OCI-LY1 (cell line): Measurements from ENCODE around the gene BGN.

Experiments used
- H2AFZ ChIP-seq: fragments of 200-600 bp; sonication (generic), shearing (Covaris generic); 2 replicates; pipeline ENCODE4 v1.6.0; 2014; ENCODE audit warnings: antibody characterized with exemption, mild to moderate bottlenecking, low read length
- H3F3A ChIP-seq: fragments of 200-600 bp; sonication (generic), shearing (Covaris generic); 2 replicates; pipeline ENCODE4 v1.6.0; 2014; ENCODE audit warnings: mild to moderate bottlenecking, antibody characterized with exemption, low read length, moderate library complexity; ENCODE audit not compliant: insufficient read depth
- H3K27ac ChIP-seq: fragments of 200-600 bp; sonication (generic); 2 replicates; pipeline ENCODE4 v1.5.1; 2014; ENCODE audit warnings: low read length, mixed run types, mild to moderate bottlenecking, low read depth; ENCODE audit not compliant: poor library complexity, severe bottlenecking
- H3K27me3 ChIP-seq: fragments of 200-600 bp; sonication (generic); 2 replicates; pipeline ENCODE4 v1.6.0; 2014; ENCODE audit warnings: antibody characterized with exemption, mild to moderate bottlenecking, low read length, moderate library complexity; ENCODE audit not compliant: insufficient read depth
- H3K36me3 ChIP-seq: fragments of 200-600 bp; sonication (generic); 2 replicates; pipeline ENCODE4 v1.6.1; 2014; ENCODE audit warnings: mild to moderate bottlenecking, antibody characterized with exemption, low read length, moderate library complexity, mixed read lengths; ENCODE audit not compliant: insufficient read depth
- H3K4me1 ChIP-seq: fragments of 200-600 bp; sonication (generic); 2 replicates; pipeline ENCODE4 v1.5.1; 2014; ENCODE audit warnings: mild to moderate bottlenecking, low read length, moderate library complexity; ENCODE audit not compliant: insufficient read depth, severe bottlenecking
- H3K4me2 ChIP-seq: fragments of 200-600 bp; sonication (generic), shearing (Covaris generic); 2 replicates; pipeline ENCODE4 v1.6.1; 2014; ENCODE audit warnings: low read length
- H3K4me3 ChIP-seq: fragments of 200-600 bp; sonication (generic); 2 replicates; pipeline ENCODE4 v1.5.1; 2014; ENCODE audit warnings: low read length, low read depth, mild to moderate bottlenecking, mixed read lengths; ENCODE audit not compliant: poor library complexity, severe bottlenecking
- H3K79me2 ChIP-seq: fragments of 200-600 bp; shearing (Covaris generic); 2 replicates; pipeline ENCODE4 v1.6.1; 2016; ENCODE audit warnings: mixed run types, low read length, mixed read lengths; ENCODE audit not compliant: insufficient read depth
- H3K9ac ChIP-seq: fragments of 200-600 bp; sonication (generic), shearing (Covaris generic); 2 replicates; pipeline ENCODE4 v1.6.1; 2014; ENCODE audit warnings: mild to moderate bottlenecking, low read length, mixed read lengths
- H3K9me2 ChIP-seq: fragments of 200-600 bp; sonication (generic), shearing (Covaris generic); 2 replicates; pipeline ENCODE4 v1.6.1; 2014; ENCODE audit warnings: low read depth, mild to moderate bottlenecking, low read length, mixed read lengths
- H3K9me3 ChIP-seq: fragments of 200-600 bp; shearing (Covaris generic); 2 replicates; pipeline ENCODE4 v1.6.1; 2014; ENCODE audit warnings: low read length, mixed read lengths
- H4K20me1 ChIP-seq: fragments of 200-600 bp; sonication (generic), shearing (Covaris generic); 2 replicates; pipeline ENCODE4 v1.6.0; 2016; ENCODE audit warnings: mild to moderate bottlenecking, low read length; ENCODE audit not compliant: insufficient read depth
- CTCF ChIP-seq: fragments of 200-600 bp; sonication (generic), shearing (Covaris generic); IDR thresholded peaks from 2 replicates; pipeline ENCODE4 v1.5.1; 2017; ENCODE audit warnings: mild to moderate bottlenecking, antibody characterized with exemption, low read length, moderate library complexity, mixed read lengths
- EZH2 ChIP-seq: fragments of 200-600 bp; sonication (generic), shearing (Covaris generic); IDR thresholded peaks from 2 replicates; pipeline ENCODE4 v1.8.0; 2017; ENCODE audit warnings: borderline replicate concordance, mixed run types, mild to moderate bottlenecking, antibody characterized with exemption, low read length, moderate library complexity, mixed read lengths

Gene BGN

GRCh38 chrX:153448556-153449367, 46.0 kb upstream of the BGN start:
- no peaks in the 10 kb centered on the region for H3K9me3 ChIP-seq
- no peak for TF ChIP-seq CTCF
- TF ChIP-seq EZH2, result no peak

DNA sequence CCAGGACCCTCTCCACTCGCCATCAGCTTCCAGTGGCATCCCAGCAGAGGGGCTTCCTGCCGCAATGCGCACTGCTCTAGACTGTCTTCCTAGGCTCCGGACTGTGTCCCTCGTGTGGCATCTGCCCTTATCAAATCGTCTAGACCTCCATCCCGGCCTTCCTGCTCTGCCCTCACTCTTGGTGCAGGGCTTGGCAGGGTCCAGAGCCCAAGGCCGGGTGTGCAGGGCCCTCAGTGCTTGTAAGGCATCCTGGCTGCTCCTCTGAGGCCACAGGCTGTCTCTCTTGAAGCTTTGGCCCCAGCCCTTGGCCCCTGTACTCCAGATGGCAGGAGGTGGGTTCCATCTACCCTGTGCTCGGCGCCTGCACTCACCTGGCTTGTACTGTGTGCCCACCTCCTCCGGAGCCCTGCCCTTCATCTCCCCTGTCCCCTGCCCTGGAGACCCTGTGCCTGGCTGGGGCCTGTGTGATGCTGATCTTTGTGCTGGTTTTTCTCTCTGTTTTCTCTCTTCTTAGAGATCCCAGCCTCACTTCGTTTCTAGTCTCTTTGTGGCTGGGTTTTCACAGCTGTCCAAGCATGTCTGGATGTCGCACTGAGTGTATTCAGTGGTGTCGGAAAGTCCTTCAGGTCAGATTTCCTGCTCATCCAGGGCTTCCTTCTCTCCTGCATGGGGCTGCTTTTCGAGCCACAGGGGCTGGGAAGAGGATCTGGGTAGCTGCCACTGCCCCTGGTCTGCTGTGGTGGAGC, 45.2 kb upstream of the BGN start:
- H3K9ac ChIP-seq, result no peak overlapping the region
- H3K4me1 ChIP-seq, result no peaks in the 10 kb centered on the region
- H3K4me2 ChIP-seq, result no peak overlapping the region
- H3F3A ChIP-seq, result no peaks in the 10 kb centered on the region
- no peaks in the 10 kb centered on the region for H3K27me3 ChIP-seq
- H2AFZ ChIP-seq, result no peak overlapping the region
- TF ChIP-seq EZH2 (no peak), CTCF (no peak)
- no peaks in the 10 kb centered on the region; the same call in 1 of the 2 replicates for H3K36me3 ChIP-seq
- no peaks in the 10 kb centered on the region for H3K9me3 ChIP-seq
- no peaks in the 10 kb centered on the region for H3K79me2 ChIP-seq
- H3K4me3 ChIP-seq, result no peak overlapping the region
- H3K27ac ChIP-seq, result no peak overlapping the region
- H4K20me1 ChIP-seq, result no peaks in the 10 kb centered on the region
- H3K9me2 ChIP-seq, result no peaks in the 10 kb centered on the region

More at GRCh38 chrX:153448556-153449367, 46.0 kb upstream of the BGN start:
- H3K4me1 ChIP-seq, result no peaks in the 10 kb centered on the region
- no peaks in the 10 kb centered on the region for H4K20me1 ChIP-seq
- no peaks in the 10 kb centered on the region for H3K27me3 ChIP-seq
- H3K79me2 ChIP-seq, result no peaks in the 10 kb centered on the region
- no peak overlapping the region for H3K9ac ChIP-seq
- no peaks in the 10 kb centered on the region for H3K9me2 ChIP-seq
- H3K36me3 ChIP-seq, result no peaks in the 10 kb centered on the region; the same call in 1 of the 2 replicates
- no peak overlapping the region for H2AFZ ChIP-seq
- H3K4me3 ChIP-seq, result no peak overlapping the region
- H3K4me2 ChIP-seq, result no peak overlapping the region
- H3K27ac ChIP-seq, result no peak overlapping the region
- H3F3A ChIP-seq, result no peaks in the 10 kb centered on the region

DNA sequence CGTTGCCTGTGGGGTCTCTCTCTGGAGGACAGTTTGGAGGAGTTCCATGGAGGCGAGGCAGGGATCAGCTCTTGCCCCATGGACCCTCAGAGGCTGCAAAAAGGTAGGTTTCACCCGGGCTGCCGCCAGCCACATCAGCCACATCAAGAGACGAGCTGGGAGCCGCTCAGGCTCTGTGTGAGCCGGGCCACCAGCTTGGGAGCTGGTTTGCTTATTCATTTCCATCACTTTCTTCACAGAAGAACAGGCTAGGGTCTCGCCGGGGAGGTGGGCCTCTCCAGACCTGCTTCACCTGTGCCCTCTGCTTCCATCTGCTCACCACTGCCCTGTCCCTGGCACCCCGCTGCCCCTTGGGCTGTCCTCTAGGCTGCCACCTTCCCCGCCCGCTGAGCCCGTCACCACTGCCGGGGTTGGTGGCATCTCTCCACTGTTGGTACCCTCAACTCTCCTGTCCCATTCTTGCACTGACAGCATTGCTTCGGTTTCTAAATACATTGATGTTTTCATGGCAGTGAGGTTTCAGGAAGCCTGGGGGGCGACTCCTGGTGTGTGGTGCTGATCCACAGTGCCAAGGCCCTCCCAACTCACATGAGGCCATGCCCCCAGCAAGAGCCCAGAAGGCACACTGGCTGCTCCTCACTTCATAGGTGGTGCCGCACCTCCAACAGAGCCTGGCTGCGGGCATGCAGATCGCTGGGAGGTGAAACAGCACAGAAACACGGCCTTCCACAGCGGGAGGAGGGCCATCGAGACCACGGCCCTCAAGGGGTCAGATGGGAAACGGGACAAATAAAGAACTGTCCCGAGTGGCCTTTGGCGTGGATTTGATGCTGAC, 44.4 kb upstream of the BGN start:
- H3K9ac ChIP-seq, result no peak overlapping the region
- no peak overlapping the region for H3K27ac ChIP-seq
- H3F3A ChIP-seq, result no peaks in the 10 kb centered on the region
- H3K4me3 ChIP-seq, result no peak overlapping the region
- no peaks in the 10 kb centered on the region for H3K27me3 ChIP-seq
- no peaks in the 10 kb centered on the region; the same call in 1 of the 2 replicates for H3K36me3 ChIP-seq
- H4K20me1 ChIP-seq, result no peaks in the 10 kb centered on the region
- H3K4me1 ChIP-seq, result no peaks in the 10 kb centered on the region
- H3K4me2 ChIP-seq, result no peak overlapping the region
- no peaks in the 10 kb centered on the region for H3K9me2 ChIP-seq
- TF ChIP-seq EZH2 (no peak), CTCF (no peak)
- H2AFZ ChIP-seq, result no peak overlapping the region
- no peaks in the 10 kb centered on the region for H3K9me3 ChIP-seq
- no peaks in the 10 kb centered on the region for H3K79me2 ChIP-seq
